Hematopoietic multipotent progenitor cell treated with erythropoietin and hydrocortisone succinate and interleukin-3 and kit ligand, for 15 days (in vitro differentiated cells): ENCODE data around the gene NT5C1B.
A peak's percentile ranks its signal among the peaks of the same experiment; 100 is the strongest.

ENCODE experiments used
- DNase-seq: peaks from one replicate; pipeline ENCODE4 v3.0.0-alpha.2; 2015; ENCODE audit warnings: low spot score

NT5C1B gene

GRCh38 chr2:18599509-18600254, 10.3 kb upstream of the NT5C1B start:
- DNase-seq: no peak

GRCh38 chr2:18598848-18599484, 9.6 kb upstream of the NT5C1B start:
- DNase-seq: no peak

GRCh38 chr2:18597618-18598017, 8.2 kb upstream of the NT5C1B start:
- no peak for DNase-seq

GRCh38 chr2:18596993-18597392, 7.6 kb upstream of the NT5C1B start:
- DNase-seq: no peak

GRCh38 chr2:18593496-18593895, 4.1 kb upstream of the NT5C1B start:
- DNase-seq: no peak

GRCh38 chr2:18592372-18592771, 3.0 kb upstream of the NT5C1B start:
- no peak for DNase-seq

- DNase-seq: no peak
These were observed 567 bp downstream of the NT5C1B start for GRCh38 chr2:18588802-18589201.

GRCh38 chr2:18588049-18588448, 1.3 kb downstream of the NT5C1B start:
- DNase-seq: no peak

- DNase-seq: no peak
These were observed 3.8 kb downstream of the NT5C1B start for GRCh38 chr2:18585526-18585925.

GRCh38 chr2:18584608-18584954, 4.8 kb downstream of the NT5C1B start:
- no peak for DNase-seq

- DNase-seq: no peak
These were observed 5.3 kb downstream of the NT5C1B start for GRCh38 chr2:18583905-18584607.

GRCh38 chr2:18580606-18581005, 8.8 kb downstream of the NT5C1B start:
- DNase-seq: no peak

GRCh38 chr2:18578033-18578432, 11.3 kb downstream of the NT5C1B start:
- DNase-seq: no peak

GRCh38 chr2:18566145-18566769, 23.1 kb downstream of the NT5C1B start:
- DNase-seq: no peak

- DNase-seq: no peak
These were observed 28.6 kb downstream of the NT5C1B start for GRCh38 chr2:18560797-18561085.

GRCh38 chr2:18560031-18560796, 29.2 kb downstream of the NT5C1B start, which contains the start of gene RDH14:
TSS of gene RDH14 (minus strand) at chr2:18560653. CDS start at chr2:18560572, 81 bp downstream.
- DNase-seq: peak; percentile 78

- DNase-seq: no peak
These were observed 29.8 kb downstream of the NT5C1B start for GRCh38 chr2:18559531-18560030.

GRCh38 chr2:18558458-18558857, 30.9 kb downstream of the NT5C1B start:
- no peak for DNase-seq

GRCh38 chr2:18557121-18557520, 32.2 kb downstream of the NT5C1B start:
- DNase-seq: no peak

- no peak for DNase-seq
These were observed 36.9 kb downstream of the NT5C1B start for GRCh38 chr2:18552351-18553077.

GRCh38 chr2:18551623-18552022, 37.7 kb downstream of the NT5C1B start:
- no peak for DNase-seq
